Measurements from ENCODE around the gene TMEM54. TPM values are rescaled to one million over a fixed set of nuclear protein-coding genes. Genes with fewer than 3 reads are reported as not detected.

Gene TMEM54
- total and polyA plus RNA-seq, 2 experiments from 2014 or later, result 17.1 to 61.6 TPM

- no peaks in the 10 kb centered on the region for H3K4me1 ChIP-seq (ENCODE audit: low read depth)
- H3K27me3 ChIP-seq, result peaks cover 42% of the 10 kb centered on the region
- no peak for DNase-seq (ENCODE audit: low read depth in 1 of 2, low spot score in 1 of 2)
- no peak overlapping the region for H3K27ac ChIP-seq
- H3K4me3 ChIP-seq, result no peak overlapping the region
- H3K9me3 ChIP-seq (ENCODE audit: low read depth), result no peaks in the 10 kb centered on the region
- TF ChIP-seq CTCF (IDR thresholded peaks at IDR 0.05; ENCODE audit: low read depth, low read length), result no peak
- H3K36me3 ChIP-seq, result no peaks in the 10 kb centered on the region
These were observed 17.7 kb downstream of the TMEM54 start for GRCh38 chr1:32883338-32884031.

- Histone ChIP-seq H3K27me3 (peaks cover 29% of the 10 kb centered on the region), H3K27ac (no peak overlapping the region), H3K4me3 (no peak overlapping the region), H3K4me1 (ENCODE audit: low read depth) (no peaks in the 10 kb centered on the region), H3K36me3 (no peaks in the 10 kb centered on the region), H3K9me3 (ENCODE audit: low read depth) (no peaks in the 10 kb centered on the region)
- no peak for DNase-seq (ENCODE audit: low read depth in 1 of 2, low spot score in 1 of 2)
- no peak for TF ChIP-seq CTCF (IDR thresholded peaks at IDR 0.05; ENCODE audit: low read depth, low read length)
These were observed 19.0 kb downstream of the TMEM54 start for GRCh38 chr1:32881871-32882850.

- Histone ChIP-seq H3K4me3 (no peak overlapping the region), H3K9me3 (ENCODE audit: low read depth) (no peaks in the 10 kb centered on the region), H3K27me3 (peaks cover 25% of the 10 kb centered on the region), H3K36me3 (no peaks in the 10 kb centered on the region), H3K27ac (no peak overlapping the region), H3K4me1 (ENCODE audit: low read depth) (no peaks in the 10 kb centered on the region)
- no peak for DNase-seq (ENCODE audit: low read depth in 1 of 2, low spot score in 1 of 2)
- TF ChIP-seq CTCF (IDR thresholded peaks at IDR 0.05; ENCODE audit: low read depth, low read length), result no peak
These were observed 19.9 kb downstream of the TMEM54 start for GRCh38 chr1:32881291-32881690.

GRCh38 chr1:32878637-32879041 lies 22.6 kb downstream of the TMEM54 start:
- Histone ChIP-seq H3K27me3 (no peaks in the 10 kb centered on the region), H3K4me3 (no peak overlapping the region), H3K36me3 (no peaks in the 10 kb centered on the region), H3K27ac (no peak overlapping the region), H3K4me1 (ENCODE audit: low read depth) (no peaks in the 10 kb centered on the region), H3K9me3 (ENCODE audit: low read depth) (no peaks in the 10 kb centered on the region)
- no peak for TF ChIP-seq CTCF (IDR thresholded peaks at IDR 0.05; ENCODE audit: low read depth, low read length)
- no peak for DNase-seq (ENCODE audit: low read depth in 1 of 2, low spot score in 1 of 2)

GRCh38 chr1:32878183-32878582 lies 23.0 kb downstream of the TMEM54 start:
- H3K9me3 ChIP-seq (ENCODE audit: low read depth), result no peaks in the 10 kb centered on the region
- TF ChIP-seq CTCF (IDR thresholded peaks at IDR 0.05; ENCODE audit: low read depth, low read length), result no peak
- no peaks in the 10 kb centered on the region for H3K36me3 ChIP-seq
- H3K27me3 ChIP-seq, result no peaks in the 10 kb centered on the region
- H3K27ac ChIP-seq, result no peak overlapping the region
- no peaks in the 10 kb centered on the region for H3K4me1 ChIP-seq (ENCODE audit: low read depth)
- H3K4me3 ChIP-seq, result no peak overlapping the region
- peak in 1 of 2 donors; percentile 47 for DNase-seq (ENCODE audit: low read depth in 1 of 2, low spot score in 1 of 2)

Measured in cardiac muscle cell (in vitro differentiated cells and primary cell).